ENCODE measurements around the gene ZNF429.
A peak's percentile ranks its signal among the peaks of the same experiment; 100 is the strongest.
"Not testable (repeated sequence)": the region's sequence is repeated elsewhere in the genome, so short reads cannot be mapped to it uniquely, and the experiment has no call there.

Gene ZNF429

DNA sequence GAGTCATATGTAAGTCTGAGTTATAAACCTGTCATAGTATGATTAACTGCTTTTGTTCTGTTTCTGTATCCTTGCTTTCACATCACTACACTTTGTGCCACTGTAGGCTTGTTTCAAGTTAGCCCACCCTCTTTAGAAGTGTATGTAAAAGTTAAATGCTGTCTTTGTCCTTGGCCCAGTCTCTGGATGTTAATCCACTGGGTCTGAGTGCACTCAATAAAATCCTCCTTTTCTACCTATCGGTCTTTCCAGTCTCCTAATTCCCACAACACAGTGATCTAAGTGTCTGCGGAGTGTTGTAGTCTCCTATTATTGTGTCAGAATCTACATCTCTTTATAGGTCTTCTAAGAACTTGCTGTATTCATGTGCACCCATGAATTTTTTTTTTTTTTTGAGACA is 14.1 kb downstream of the ZNF429 start:
- DNase-seq: no peak

DNA sequence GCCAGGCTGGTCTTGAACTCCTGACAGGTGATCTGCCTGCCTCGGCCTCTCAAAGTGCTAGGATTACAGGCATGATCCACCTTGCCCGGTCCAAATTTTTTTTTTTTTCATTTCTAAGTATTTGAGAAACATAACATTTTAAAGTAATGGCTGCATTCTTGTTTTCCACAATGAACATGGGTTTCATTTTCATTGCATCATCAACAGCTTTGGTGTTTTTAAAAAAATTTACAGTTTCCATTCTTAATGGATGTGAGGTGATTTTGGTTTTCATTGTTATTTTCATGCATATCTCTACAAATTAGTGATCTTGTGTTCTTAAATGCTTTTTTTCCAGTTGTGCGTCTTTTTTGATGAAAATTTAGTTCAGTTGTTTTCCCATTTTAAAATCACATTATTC is 27.5 kb downstream of the ZNF429 start:
- no peak for DNase-seq

DNA sequence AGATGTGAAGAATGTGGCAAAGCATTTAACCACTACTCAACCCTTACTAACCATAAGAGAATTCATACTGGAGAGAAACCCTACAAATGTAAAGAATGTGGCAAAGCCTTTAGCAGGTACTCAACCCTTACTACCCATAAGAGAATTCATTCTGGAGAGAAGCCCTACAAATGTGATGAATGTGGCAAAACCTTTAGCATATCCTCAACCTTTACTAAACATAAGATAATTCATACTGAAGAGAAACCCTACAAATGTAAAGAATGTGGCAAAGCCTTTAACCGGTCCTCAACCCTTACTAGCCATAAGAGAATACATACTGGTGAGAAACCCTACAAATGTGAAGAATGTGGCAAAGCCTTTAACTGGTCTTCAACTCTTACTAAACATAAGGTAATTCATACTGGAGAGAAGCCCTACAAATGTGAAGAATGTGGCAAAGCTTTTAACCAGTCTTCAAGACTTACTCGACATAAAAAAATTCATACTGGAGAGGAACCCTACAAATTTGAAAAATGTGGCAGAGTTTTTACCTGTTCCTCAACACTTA is 31.4 kb downstream of the ZNF429 start:
- DNase-seq: not testable (repeated sequence)

DNA sequence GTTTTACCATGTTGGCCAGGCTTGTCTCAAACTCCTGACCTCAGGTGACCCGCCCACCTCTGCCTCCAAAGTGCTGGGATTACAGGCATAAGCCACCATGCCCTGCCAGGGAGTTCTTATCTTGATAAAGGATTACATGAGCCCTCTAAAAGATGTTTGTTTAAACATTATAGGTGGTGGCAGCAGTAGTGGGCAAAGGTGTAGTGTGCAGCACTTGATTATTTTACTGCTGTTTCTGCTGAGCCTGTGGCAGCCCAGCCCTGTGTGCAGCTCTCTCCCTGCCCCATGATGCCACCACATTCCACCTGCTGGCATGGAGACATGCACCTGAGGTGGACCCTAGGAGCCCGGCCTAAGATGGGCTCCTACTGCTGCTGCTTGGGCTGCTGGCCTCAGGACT is 54.0 kb downstream of the ZNF429 start:
- no peak for DNase-seq

DNA sequence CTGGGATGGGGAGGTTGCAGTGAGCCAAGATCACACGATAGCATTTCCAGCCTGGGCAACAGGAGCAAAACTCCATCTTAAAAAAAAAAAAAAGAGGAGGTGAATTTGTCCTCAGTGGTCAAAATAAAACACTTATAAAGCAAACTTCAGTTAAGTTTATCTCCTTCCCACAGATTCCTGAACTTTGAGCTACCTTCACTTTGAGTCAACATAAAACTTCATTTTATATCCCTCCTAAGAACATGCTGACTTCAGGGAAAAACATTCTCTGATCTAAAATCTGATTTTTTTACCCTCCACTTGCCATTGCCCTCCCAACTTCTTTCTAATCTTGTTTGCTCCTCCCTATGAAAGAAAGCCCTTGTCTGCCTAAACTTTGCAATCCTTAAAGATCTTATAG is 59.0 kb downstream of the ZNF429 start:
- no peak for DNase-seq

DNA sequence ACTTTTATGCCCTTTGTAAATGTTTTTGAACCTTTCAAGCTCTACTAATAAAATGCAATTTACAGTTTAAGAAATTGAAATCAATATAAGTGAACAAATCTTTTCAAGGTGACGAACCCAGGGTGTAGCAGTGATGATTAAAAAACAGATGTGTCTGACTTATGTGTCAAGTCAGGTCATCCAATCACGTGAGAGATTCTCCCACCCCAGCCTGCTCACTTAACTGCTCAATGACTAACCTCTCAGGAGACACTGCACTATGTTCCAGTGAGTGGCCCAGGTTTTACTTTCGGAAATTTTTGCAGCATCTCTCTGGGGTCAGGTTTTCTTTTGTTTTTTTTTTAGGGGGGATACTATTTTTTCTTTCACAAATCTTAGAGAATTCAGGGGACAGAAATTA is 60.7 kb downstream of the ZNF429 start:
- no peak for DNase-seq

DNA sequence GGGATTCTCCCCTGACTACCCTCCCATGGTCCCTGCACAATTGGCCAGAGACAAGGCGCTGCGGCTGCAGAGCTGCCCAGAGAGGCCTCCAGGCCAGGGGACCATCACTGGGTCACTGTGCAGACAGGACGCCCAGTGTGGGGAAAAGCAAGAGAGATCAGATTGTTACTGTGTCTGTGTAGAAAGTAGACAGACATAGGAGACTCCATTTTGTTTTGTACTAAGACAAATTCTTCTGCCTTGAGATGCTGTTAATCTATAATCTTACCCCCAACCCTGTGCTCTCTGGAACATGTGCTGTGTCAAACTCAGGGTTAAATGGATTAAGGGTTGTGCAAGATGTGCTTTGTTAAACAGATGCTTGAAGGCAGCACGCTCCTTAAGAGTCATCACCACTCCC is 62.4 kb downstream of the ZNF429 start:
- not testable (repeated sequence) for DNase-seq

DNA sequence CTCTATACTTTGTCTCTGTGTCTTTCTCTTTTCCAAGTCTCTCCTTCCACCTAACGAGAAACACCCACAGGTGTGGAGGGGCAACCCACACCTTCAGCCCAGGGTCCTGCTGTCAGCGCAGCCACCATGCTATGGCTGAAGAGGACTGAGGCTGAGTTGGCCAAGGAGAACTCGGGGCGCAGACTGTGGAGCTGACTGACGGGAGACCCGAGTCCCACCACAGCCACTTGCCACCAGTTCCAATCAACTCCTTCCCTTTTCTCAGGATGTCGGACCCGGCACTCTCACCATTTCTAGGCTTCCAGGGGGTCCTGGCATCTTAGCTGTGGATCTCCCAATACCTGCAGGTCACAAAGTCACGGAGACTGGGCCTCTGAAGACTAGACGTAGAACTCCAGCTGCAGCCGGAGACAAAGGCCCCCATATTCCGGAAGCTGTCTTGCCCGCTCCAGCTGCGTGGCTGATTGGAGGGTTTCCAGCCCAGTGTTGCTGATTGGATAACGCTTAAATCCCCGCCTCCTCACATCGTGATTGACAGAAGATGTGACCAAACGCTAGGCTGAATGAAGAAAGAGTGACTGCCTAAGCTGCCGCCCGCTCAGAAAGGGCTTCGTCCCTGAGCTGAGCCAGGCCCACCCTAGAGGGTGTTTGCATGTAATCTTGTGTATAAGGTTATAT is 63.6 kb downstream of the ZNF429 start:
- DNase-seq: peak; percentile 95

DNA sequence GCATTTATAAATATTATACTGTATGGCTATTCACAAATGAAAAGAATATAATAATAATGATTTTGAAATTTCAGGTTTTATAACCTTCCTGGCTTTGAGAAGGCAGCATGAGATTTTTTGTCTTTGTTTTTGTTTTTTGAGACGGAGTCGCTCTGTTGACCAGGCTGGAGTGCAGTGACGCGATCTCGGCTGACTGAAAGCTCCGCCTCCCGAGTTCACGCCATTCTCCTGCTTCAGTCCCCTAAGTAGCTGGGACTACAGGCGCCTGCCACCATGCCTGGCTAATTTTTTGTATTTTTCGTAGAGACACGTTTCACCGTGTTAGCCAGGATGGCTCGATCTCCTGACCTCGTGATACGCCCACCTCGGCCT is 64.1 kb downstream of the ZNF429 start:
- peak; percentile 53 for DNase-seq

DNA sequence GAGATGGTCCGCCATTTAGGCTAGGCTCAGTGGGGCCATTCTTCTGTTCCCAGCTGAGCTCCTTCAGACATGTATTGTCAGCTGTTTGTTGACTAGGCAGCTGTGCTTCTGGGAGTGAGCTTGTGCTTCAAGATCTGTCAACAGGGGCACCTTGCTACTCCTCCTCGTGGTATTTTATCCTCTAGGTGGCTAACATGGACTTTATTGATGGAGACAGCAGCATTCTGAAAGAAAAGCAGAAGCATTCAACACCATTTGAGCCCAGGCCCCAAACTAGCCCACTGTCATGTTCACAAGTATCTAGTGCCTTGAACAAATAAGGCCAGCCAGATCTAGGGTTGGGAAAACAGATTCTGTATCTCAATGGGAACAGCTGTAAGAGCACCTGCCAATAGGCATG is 65.9 kb downstream of the ZNF429 start:
- DNase-seq: no peak

DNA sequence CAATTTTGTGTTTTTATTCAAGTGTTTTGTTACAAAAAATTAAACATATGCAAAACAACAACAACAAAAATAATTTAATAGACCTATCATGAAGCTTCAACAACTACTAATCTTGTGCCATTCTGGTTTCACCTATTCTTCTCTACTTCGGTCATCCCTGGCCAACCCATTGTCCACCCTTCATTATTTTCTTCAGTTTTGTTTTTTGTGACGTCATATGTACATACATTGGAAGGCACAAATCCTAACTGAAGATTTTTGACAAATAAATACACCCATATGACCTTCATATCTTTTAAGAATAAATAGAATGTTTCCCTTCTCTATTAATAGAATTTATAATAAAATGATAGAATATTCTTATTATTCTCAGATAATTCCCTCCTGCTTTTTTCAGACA is 69.2 kb downstream of the ZNF429 start:
- DNase-seq: no peak

DNA sequence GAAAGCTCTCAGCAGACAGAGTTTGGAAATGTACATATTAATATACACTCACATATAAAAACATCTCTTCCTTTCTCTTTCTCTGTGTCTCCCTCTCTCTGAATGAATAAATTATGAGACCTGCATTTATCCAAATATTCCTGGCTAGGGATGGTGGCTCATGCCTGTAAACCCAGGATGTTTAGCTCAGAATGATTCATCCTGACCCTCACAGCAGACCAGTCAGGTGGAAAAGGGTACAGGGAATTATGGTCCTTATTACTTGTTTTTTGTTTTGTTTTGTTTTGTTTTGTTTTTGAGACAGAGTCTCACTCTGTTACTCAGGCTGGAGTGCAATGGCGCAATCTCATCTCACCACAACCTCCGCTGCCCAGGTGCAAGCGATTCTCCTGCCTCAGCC is 71.1 kb downstream of the ZNF429 start:
- no peak for DNase-seq

DNA sequence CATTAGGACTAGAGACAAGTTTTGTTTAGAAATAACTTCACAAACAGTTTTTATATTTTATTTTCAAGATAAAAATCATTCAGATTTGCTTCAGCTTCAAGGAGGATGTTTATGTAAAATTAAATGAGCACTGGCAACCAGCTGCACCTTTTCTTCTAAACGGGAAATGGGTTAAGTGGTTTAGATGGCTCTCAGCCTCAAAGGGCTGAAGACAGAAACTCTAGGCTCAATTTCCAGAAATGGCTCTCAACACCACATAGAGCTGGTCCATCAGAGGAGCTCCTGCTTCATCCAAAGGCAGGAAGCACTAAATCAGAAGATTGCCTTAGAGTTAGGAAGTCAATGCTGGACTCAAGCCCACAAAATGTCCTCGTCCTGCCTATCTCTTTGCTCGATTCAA is 74.7 kb downstream of the ZNF429 start:
- DNase-seq: no peak

DNA sequence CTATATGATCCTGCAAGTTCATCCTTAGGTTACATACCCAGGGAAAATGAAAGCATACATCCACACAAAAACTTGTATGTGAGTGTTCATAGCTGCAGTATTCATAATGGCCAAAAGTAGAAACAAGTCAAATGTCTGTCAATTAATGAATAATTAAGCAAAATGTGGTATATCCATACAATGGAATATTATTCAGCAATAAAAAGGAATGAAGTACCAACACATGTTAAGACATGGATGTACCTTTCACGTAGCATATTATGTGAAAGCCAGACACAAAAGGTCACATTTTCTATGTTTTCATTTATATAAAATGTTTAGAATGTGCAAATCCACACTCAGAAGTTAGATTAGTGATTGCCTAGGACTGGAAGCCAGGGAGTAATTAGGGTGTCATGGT is 75.4 kb downstream of the ZNF429 start:
- no peak for DNase-seq

DNA sequence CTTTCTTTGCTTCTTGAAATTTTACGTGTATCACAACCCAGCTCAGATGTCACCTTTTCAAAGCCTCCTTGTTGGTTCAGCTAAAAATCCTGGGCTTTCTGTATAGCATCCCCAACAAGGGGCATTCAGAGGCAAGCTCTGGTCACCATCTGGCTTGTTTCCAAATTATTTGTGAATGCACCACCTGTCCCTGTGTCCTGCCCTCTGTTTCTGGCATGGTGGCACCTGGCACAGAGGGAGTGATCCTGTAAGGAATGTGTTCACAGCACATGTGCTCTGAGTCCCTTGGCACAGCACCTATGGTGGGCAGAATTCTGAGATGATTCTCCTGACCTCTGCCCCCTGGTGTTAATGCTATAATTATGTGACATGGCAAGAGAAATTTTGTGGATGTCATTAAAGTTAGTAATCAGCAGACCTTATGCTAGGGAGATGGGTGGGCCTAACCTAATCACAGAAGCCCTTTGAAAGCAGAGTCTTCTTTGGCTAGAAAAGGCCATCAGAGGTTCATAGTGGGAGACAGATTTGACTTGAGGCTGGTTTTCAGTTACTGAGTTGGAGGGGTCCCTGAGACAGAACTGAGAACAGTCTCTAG is 76.3 kb downstream of the ZNF429 start:
- no peak for DNase-seq

DNA sequence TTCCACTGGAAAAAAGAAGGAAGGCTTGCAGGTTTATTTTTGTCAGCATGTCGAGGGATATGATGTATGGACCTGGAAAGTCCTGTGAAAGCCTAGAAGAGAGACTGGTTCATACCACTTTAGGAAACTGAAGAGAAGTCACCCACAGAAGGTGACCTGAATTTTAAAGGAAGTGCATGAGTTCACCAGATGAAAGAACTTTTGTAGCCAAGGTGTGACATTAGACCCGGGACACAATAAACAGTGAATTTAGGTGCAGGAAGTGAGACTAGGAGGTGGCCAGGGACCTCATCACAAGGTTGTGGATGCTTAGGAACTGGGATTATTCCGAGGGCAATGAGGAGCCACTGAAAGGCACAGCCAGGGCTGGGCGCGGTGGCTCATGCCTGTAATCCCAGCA is 79.1 kb downstream of the ZNF429 start:
- no peak for DNase-seq

DNA sequence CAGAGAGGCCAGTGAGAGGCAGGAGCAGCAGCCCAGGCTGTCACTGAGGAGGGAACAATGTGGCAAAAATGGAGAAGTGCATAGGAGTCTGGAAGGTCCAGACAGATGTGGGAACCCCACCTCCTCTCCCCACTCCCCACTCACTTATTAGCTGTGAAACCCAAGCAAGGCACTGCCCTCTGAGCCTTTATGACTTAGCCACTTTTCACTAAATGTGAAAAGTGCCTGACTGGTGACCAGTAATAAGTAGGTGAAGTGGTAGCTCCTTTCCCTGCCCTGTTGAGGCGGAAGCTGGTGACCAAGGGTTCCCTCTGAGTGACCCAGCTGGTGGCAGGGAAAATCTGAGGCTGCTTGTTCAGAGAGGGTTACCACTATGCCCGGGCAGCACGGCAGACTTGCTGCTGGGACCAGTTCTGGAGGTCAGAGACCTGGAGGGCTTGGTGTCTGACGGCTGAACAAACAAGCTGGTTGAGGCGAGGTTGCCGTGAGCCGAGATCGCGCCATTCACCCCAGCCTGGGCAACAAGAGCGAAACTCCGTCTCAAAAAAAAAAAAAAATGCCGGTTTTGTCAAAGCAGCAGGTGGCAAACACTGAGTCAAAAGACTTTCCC is 80.0 kb downstream of the ZNF429 start:
- DNase-seq: no peak

DNA sequence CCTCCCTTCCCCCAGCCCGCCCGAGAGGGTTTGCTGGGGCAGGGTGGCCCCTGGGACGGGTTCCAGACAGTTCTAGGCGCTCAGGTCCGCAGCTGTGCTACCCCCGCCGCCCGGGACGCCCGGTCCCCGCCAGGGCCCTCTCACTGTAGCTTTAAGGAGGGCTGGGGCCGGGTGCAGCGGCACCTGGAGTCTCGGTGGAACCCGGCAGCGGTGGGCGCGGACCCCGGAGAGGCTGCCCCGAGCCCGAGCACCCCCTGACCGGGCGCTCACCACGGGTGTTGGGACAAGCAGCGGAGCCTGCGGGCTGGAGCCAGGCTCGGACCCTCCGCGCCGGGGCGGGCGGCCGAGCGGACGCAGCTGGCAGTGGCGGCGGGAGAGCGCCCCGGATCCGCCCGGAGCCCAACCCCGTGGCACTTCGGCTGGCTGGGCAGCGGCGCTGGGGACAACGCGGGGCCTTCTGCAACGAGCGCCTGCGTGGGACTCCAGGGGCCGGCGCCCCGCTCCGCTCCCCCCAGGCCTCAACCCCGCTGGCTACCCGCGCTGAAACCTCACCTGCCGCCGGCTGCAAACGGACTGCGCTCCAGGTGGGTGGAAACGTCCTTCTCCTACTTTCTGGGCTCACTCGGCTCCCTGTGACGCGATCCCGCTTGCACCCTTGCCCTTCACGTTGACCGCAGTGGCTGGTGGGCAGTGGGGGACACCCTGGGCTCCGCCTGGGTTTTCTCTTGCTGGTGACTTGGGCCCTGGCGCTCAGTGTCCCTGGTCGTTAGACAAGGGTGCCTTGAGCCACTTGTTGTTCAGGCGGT is 81.1 kb downstream of the ZNF429 start:
- no peak for DNase-seq

DNA sequence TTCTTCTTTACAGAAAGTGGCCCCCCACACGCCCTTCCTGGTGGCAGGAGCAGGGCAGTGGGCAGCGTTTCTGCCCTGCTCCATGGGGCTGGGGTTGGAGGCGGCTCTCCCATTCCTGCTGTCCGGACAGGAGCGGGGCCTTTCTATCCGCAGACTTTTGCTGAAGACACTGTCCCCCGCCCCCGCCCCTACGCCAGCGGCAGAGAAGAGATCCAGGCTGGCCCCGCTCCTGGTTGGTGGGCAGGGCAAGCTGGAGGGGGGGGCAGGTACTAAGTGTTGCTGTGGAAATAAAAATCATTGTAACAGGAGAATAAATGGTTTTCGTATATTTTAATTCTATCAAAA is 81.7 kb downstream of the ZNF429 start:
- DNase-seq: no peak

DNA sequence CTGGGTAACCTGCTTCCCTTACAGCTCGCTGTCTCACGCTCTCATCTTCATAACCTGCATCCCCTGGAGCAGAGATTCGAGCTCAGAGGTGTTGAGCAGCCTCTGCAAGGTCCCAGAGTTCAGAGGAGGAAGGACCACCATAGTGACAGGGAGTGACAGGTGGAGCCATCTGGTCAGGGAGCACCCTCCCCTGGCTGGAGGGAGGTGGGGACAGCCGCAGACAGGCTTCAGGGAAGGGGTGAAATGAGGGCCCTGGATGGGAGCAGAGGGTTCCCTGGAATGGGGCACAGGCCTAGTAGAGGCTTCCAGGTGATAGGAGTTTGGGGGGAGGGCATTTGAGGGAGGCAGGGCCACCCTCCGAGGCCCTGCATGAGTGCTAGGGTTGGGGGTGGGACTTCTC is 82.1 kb downstream of the ZNF429 start:
- DNase-seq: no peak

DNA sequence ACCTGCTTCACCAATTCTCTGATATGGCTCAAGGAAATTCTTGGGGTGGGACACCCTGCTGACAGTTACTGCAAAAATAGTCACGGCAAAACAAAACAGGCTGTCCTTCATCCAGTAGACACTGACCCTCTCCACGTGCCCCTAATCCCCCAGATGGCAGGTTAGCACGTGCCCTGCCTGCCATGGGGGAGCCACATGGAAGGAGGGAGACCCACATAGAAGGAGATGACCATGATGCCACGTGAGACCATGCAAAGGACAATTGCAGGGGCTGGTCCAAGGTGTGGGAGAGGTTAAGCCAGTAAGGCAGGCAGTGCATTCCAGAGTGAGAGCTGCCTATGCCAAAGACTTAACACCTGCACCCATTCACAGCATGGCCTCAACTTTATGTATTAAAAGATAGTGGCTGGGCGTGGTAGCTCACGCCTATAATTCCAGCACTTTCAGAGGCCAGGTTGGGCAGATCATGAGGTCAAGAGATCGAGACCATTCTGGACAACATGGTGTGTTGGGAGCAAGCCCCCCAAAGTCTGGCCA is 82.7 kb downstream of the ZNF429 start:
- DNase-seq: no peak

DNA sequence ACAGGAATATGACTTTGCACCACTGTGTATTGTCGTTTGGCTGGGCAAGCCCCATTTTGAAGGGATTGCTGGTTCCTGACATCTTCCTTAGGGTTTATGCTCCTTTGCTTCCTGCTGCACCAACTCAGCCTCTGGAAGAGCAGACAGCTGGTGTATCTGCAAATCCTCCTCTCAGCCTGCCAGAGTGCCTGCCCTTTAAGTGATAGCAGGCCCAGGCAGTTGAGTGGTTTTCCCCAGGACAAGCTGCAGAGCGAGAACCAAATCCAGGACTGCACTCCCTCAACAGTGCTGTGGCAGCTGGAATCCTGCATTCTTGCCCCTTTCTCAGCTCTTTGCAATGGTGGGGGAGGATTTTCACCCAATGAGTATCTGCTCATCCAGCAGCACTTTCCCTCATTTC is 85.5 kb downstream of the ZNF429 start:
- no peak for DNase-seq

DNA sequence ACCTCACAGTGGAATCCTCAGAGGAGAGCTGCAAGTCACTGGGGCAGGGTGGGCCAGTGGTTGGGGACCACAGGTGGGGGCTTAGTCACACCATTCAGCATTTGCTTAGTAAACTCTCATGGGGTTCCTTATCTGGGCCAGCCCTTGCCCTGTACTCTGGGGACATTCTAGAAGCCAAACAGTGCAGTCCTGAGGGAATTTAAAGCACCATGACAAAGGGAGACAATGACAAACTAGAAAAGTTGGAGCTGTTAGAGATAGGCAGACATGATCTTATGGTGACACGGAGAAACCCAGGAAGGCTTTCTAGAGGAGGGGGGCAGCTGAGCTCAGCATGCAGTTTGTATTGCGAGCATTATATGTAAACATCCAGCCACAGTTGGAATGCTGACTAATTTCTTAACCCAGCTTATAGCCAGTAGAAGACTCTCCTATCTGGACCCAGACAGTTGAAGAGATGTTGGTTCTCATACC is 87.6 kb downstream of the ZNF429 start:
- no peak for DNase-seq

Data from NCI-H1105 (cell line).